Brain microvascular endothelial cell (primary cell): ENCODE data around the gene TBC1D1.

ENCODE experiments used
- DNase-seq: peaks from one replicate; pipeline ENCODE4 v3.0.0-alpha.2; 2020
- H3K27ac ChIP-seq: fragments of 250-450 bp; sonication (Bioruptor Pico); 2 replicates; pipeline ENCODE4 v1.5.1; 2020; ENCODE audit warnings: mild to moderate bottlenecking, moderate library complexity
- H3K27me3 ChIP-seq: fragments of 250-450 bp; sonication (Bioruptor Pico); replicated peaks from 2 replicates; pipeline ENCODE4 v1.5.1; 2020; ENCODE audit warnings: mild to moderate bottlenecking
- H3K36me3 ChIP-seq: fragments of 250-450 bp; sonication (Bioruptor Pico); replicated peaks from 2 replicates; pipeline ENCODE4 v1.5.1; 2020; ENCODE audit warnings: mild to moderate bottlenecking
- H3K4me3 ChIP-seq: 2 replicates; pipeline ENCODE4 v1.5.1; 2011; ENCODE audit warnings: low read depth, mild to moderate bottlenecking, control low read depth, low read length, moderate library complexity
- CTCF ChIP-seq: IDR thresholded peaks from 2 replicates; pipeline ENCODE4 v1.5.1; 2011; ENCODE audit warnings: low read depth, mild to moderate bottlenecking, moderate library complexity, low read length, control low read depth, inconsistent platforms; ENCODE audit errors: missing control alignments
- in situ Hi-C: cut with HindIII; loops from 2 replicates; pipeline ENCODE4 v1.10.0; 2017; ENCODE audit warnings: low sequenced_read_pairs, low pct_ligation_motif_present

The TBC1D1 gene

GRCh38 chr4:37892641-37893040 lies 1.8 kb downstream of the TBC1D1 start:
- DNase-seq, result no peak
- H3K27ac ChIP-seq, result no peak overlapping the region
- TF ChIP-seq CTCF, result no peak
- in situ Hi-C loops, result no loop called here
- no peaks in the 10 kb centered on the region for H3K27me3 ChIP-seq
- H3K36me3 ChIP-seq, result no peaks in the 10 kb centered on the region
- no peak overlapping the region for H3K4me3 ChIP-seq

- H3K4me3 ChIP-seq, result no peak overlapping the region
- H3K27me3 ChIP-seq, result no peaks in the 10 kb centered on the region
Measured at GRCh38 chr4:37893164-37893563, 2.3 kb downstream of the TBC1D1 start.

GRCh38 chr4:37895271-37895670 lies 4.4 kb downstream of the TBC1D1 start:
- Histone ChIP-seq H3K27me3 (no peaks in the 10 kb centered on the region), H3K36me3 (no peaks in the 10 kb centered on the region), H3K27ac (no peak overlapping the region), H3K4me3 (no peak overlapping the region)
- in situ Hi-C loops, result no loop called here
- no peak for TF ChIP-seq CTCF
- no peak for DNase-seq

More at GRCh38 chr4:37893164-37893563, 2.3 kb downstream of the TBC1D1 start:
- no peaks in the 10 kb centered on the region for H3K36me3 ChIP-seq
- TF ChIP-seq CTCF, result no peak
- no peak for DNase-seq
- in situ Hi-C loops, result no loop called here
- no peak overlapping the region for H3K27ac ChIP-seq

GRCh38 chr4:37896206-37896860 lies 5.4 kb downstream of the TBC1D1 start:
- no peak overlapping the region for H3K27ac ChIP-seq
- no peaks in the 10 kb centered on the region for H3K27me3 ChIP-seq
- H3K36me3 ChIP-seq, result no peaks in the 10 kb centered on the region
- H3K4me3 ChIP-seq, result no peak overlapping the region
- DNase-seq, result no peak
- TF ChIP-seq CTCF, result no peak
- in situ Hi-C loops, result no loop called here

GRCh38 chr4:37902212-37902611 lies 11.3 kb downstream of the TBC1D1 start:
- Histone ChIP-seq H3K27me3 (no peaks in the 10 kb centered on the region), H3K27ac (no peak overlapping the region), H3K4me3 (no peak overlapping the region), H3K36me3 (no peaks in the 10 kb centered on the region)
- TF ChIP-seq CTCF, result no peak
- no peak for DNase-seq
- in situ Hi-C loops, result no loop called here
